Left renal cortex interstitium (tissue), 4 donors: ENCODE results near the gene TNFRSF11A. TPM values are rescaled to one million over a fixed set of nuclear protein-coding genes. Genes with fewer than 3 reads are reported as not detected.

Experiments
- DNase-seq, 4 donors: peaks; one replicate each; pipeline ENCODE4 v3.0.0-alpha.2; 2013; ENCODE audit warnings: low read depth in 4 of 4, low spot score in 2 of 4, missing footprints in 1 of 4
- polyA plus RNA-seq, 4 donors: library from polyadenylated mRNA; unstranded; fragments of 120-200 nt; gene quantifications; one replicate each; pipeline ENCODE4 v1.2.1, GENCODE V29; 2013; ENCODE audit not compliant: insufficient read length in 4 of 4

Gene TNFRSF11A
- polyA plus RNA-seq, 4 donors, result 1.8 to 3.4 (median 2.5) TPM

GRCh38 chr18:62377131-62377807, 52.2 kb downstream of the TNFRSF11A start:
- DNase-seq, result no peak

GRCh38 chr18:62379051-62379450, 53.9 kb downstream of the TNFRSF11A start:
- DNase-seq, result no peak

- no peak for DNase-seq
Observed at GRCh38 chr18:62381373-62381772, 56.3 kb downstream of the TNFRSF11A start.

GRCh38 chr18:62384068-62384467, 59.0 kb downstream of the TNFRSF11A start:
- DNase-seq, result no peak

GRCh38 chr18:62384610-62385097, 59.5 kb downstream of the TNFRSF11A start:
- DNase-seq, result no peak

- DNase-seq, result no peak
Observed at GRCh38 chr18:62386091-62386490, 61.0 kb downstream of the TNFRSF11A start.

- no peak for DNase-seq
Observed at GRCh38 chr18:62386601-62387000, 61.5 kb downstream of the TNFRSF11A start.

- DNase-seq, result no peak
Observed at GRCh38 chr18:62387257-62387656, 62.1 kb downstream of the TNFRSF11A start.

- DNase-seq, result no peak
Observed at GRCh38 chr18:62388855-62389760, 64.0 kb downstream of the TNFRSF11A start.

GRCh38 chr18:62389761-62390481, 64.8 kb downstream of the TNFRSF11A start:
- DNase-seq, result no peak

GRCh38 chr18:62394006-62394763, 69.1 kb downstream of the TNFRSF11A start:
- DNase-seq, result no peak

GRCh38 chr18:62396381-62396780, 71.3 kb downstream of the TNFRSF11A start:
- DNase-seq, result no peak

GRCh38 chr18:62396967-62397366, 71.9 kb downstream of the TNFRSF11A start:
- DNase-seq, result no peak

GRCh38 chr18:62398291-62398690, 73.2 kb downstream of the TNFRSF11A start:
- DNase-seq, result no peak

- DNase-seq, result no peak
Observed at GRCh38 chr18:62399276-62399675, 74.2 kb downstream of the TNFRSF11A start.

- DNase-seq, result no peak
Observed at GRCh38 chr18:62399781-62400308, 74.7 kb downstream of the TNFRSF11A start.

- no peak for DNase-seq
Observed at GRCh38 chr18:62400916-62401315, 75.8 kb downstream of the TNFRSF11A start.

- no peak for DNase-seq
Observed at GRCh38 chr18:62402342-62402948, 77.3 kb downstream of the TNFRSF11A start.

GRCh38 chr18:62403120-62403519, 78.0 kb downstream of the TNFRSF11A start:
- no peak for DNase-seq

- DNase-seq, result no peak
Observed at GRCh38 chr18:62404881-62405280, 79.8 kb downstream of the TNFRSF11A start.
